Erythroblast (primary cell): Measurements from ENCODE around the gene QPCTL.

ENCODE experiments used
- GATA1 ChIP-seq: IDR thresholded peaks from 2 replicates; pipeline ENCODE4 v1.6.1; 2011; ENCODE audit warnings: low read depth, mild to moderate bottlenecking, control low read depth, low read length, moderate library complexity
- POLR2A ChIP-seq: IDR thresholded peaks from 2 replicates; pipeline ENCODE4 v1.6.1; 2011; ENCODE audit warnings: mild to moderate bottlenecking, low read length

DNA sequence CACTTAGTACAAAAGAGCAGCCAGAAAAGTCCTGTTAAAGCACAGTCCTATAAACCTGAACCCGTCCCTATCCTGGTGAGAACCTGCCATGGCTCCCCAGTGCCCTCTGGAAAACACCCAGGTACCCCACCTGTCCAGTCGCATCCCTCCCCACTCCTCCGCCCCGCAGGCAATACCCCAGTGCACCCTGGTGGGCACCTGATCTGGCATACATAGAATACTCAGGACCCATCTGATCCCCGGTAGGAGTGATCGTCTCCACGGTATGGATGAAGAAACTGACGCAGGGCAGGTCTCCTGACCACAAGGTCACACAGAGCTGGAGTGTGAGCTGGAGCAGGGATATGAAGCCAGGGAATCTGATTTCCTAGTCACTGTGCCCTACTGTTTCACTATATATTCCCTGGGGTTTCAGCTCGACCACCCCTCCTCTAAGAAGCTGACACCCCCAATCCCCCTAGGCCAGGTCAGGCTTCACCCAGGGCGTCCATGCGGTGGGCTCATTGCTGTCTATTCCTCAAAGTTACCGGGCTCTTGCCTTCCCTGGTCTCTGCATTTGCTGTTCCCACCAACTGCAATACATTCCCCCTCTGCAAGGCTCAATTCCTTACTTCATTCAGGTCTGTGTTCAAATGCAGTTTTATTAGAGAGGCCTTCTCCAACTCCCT, 25.7 kb downstream of the QPCTL start:
- TF ChIP-seq POLR2A (no peak), GATA1 (no peak)
